GM18526 (cell line): Measurements from ENCODE around the gene APBA2.

ENCODE experiments used
- POLR2A ChIP-seq: IDR thresholded peaks from 3 replicates; pipeline ENCODE4 v1.6.1; 2011; ENCODE audit not compliant: insufficient read length; ENCODE audit errors: extremely low read depth

Gene APBA2

DNA sequence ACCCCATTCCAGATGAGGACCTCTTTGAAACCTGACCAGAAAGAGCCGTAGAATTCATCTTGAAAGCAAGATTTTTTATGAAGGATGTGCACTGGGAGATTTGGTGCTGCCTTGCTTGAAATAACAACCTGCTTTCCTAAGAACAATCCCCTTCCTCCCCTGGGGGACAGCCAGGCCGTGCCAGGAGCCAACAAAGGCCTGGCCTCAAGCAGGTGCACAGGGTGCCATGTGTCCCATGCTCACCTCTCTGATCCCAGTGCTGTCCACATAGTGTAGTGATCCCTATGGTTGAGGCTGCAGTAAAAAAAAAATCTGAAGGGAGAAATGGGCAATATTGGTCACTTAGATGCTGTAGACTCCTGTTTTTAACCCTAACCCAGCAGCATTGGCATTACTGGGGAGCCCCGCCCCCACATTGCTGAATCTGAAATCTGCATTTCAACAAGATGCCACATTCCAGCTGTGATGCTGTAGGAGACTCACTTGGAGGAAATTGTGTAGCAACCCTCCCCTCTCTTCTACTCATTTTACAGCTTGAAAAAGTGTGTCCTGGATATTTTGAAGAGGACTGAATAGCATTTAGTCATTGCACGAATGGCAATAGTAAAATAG, 171.2 kb downstream of the APBA2 start:
- TF ChIP-seq POLR2A: no peak

- no peak for TF ChIP-seq POLR2A
These were observed 172.1 kb downstream of the APBA2 start for GRCh38 chr15:29057856-29058255.

GRCh38 chr15:29058903-29059539, 173.2 kb downstream of the APBA2 start:
- TF ChIP-seq POLR2A: no peak

GRCh38 chr15:29059871-29060640, 174.3 kb downstream of the APBA2 start:
- no peak for TF ChIP-seq POLR2A

- no peak for TF ChIP-seq POLR2A
These were observed 176.0 kb downstream of the APBA2 start for GRCh38 chr15:29061746-29062145.

DNA sequence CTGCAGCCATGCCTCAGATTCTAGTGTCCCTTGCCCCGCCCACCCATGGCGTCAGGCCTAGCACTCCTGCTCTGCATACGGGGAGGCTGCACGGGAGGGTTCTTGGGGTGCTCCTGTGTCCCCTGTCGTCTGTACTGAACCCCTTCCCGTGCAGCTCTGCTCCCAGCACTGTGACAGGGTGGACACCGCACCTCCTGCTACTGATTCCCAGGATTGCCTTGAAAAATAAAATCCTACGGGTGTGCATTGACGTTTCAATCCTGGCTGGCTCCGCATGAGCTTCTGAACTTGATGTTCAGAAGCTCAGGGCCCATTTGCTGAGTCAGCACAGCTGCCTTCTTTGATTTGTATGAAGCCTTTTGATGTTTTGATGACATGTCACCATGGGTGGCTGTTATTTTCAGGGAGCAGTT, 176.4 kb downstream of the APBA2 start:
- TF ChIP-seq POLR2A: no peak

- TF ChIP-seq POLR2A: no peak
These were observed 176.9 kb downstream of the APBA2 start for GRCh38 chr15:29062626-29063025.

DNA sequence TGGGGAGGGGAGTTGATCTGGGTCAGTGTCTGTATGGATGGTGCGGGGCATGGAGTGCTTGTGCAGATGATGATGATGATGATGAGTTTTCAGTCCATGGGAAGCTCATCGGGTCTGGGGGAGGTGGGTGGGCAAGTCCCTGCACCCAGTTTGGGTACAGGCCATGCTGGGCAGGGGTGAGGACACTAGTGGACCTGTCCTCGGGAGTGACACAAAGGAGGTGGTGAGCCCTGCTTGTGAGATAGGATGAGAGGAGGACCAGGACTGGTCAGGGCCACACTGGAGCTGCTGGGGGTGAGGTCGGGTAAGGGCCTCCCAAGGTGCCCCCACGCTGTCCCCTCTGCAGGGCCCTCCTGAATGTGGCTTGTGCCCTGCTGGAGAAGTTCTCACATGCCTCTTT, 177.9 kb downstream of the APBA2 start:
- TF ChIP-seq POLR2A: no peak

DNA sequence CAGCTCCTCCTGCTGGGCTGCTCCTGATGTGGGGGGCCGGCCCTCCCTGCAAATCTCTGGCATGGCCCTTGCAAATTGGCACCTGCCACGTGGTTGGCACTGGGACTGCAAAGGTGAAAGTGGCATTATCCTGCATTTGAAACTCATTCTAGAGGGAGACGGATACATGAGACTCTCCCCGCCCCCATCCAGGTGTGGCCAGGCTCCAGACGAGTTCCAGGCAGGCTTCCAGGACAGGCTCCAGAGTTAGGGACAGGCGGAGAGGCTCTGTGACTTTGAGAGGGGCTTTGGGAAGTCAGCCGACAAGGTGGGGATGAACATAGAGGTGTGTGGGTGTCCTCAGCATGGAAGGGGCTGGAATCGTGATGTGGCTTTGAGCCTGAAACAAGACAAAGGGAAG, 178.5 kb downstream of the APBA2 start:
- no peak for TF ChIP-seq POLR2A

DNA sequence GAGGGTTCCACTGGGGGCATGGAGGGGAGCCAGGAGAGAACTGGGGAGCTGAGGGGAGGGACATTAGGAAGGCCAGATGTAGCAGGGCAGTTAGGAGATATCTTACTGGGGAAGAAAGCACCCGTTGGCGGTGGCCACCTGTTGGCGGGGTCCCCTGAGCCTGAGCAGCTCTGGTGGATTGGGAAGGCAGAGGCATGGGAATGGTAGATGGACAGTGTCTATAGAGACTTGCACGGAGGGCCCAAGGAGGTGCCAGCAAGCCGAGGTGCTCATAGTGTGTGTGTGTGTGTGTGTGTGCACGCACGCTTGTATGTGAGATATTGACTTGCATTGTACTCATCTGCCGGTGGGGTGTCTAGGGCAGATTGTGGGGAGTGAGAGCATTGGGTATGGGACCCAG, 179.0 kb downstream of the APBA2 start:
- TF ChIP-seq POLR2A: no peak

DNA sequence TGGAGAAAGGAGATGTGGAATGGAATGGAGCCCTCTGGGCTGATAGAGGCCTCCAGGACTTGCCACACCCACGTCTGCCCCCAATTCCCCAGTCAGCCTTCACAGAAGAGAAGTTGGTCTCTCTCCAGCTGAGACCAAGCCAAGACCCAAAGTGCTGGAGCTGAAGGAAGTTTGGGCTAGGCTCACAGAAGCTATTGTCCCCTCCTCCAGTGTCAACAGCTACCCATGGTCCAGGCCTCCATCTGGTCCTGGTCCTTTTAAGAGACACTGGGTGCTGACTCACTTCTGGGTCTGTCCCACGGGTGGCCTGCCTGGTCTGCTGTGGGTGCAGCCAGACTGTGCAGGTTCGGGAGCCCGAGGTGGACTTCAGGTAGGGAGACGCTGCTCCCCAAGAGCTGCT, 179.8 kb downstream of the APBA2 start:
- TF ChIP-seq POLR2A: no peak

- no peak for TF ChIP-seq POLR2A
These were observed 180.5 kb downstream of the APBA2 start for GRCh38 chr15:29066310-29066709.

- no peak for TF ChIP-seq POLR2A
These were observed 181.1 kb downstream of the APBA2 start for GRCh38 chr15:29066838-29067237.

GRCh38 chr15:29067949-29068348, 182.2 kb downstream of the APBA2 start:
- TF ChIP-seq POLR2A: no peak

DNA sequence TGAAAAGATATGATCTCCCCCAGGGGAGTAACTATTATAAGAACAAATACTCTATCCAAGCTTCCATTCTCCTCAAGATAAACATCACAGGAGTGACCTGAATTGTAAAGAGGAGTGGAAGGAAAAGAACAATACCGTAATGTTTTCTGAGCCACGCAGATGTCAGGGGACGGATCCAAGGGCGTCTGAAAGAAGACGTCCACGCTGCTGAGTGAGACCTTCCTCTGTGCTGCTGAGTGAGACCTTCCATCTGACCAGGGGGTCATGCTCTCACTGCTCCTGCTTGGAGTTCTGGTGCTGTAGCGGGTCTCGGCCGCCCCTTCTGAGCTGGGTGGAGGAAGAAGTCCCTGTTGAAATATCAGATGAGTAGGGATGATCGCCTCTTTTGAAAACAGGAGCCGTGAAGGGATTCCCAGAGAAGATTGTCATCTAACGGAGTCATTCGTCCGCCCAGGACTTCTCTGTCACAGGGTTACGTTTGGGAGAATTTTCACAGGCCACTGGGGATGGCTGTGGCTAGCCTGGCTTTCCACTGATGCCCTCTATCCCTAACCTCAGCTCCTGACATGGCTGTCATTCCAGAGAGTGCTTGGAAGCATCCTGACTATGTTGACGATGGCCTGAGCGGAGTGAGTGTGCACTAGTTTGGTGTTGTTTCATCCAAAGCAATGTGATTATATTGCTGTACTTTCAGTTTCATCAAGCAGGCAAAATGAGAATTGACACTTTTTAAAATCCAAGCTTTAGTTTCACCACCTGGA, 184.9 kb downstream of the APBA2 start:
- no peak for TF ChIP-seq POLR2A

GRCh38 chr15:29071232-29071881, 185.6 kb downstream of the APBA2 start:
- no peak for TF ChIP-seq POLR2A

GRCh38 chr15:29071882-29072273, 186.1 kb downstream of the APBA2 start:
- TF ChIP-seq POLR2A: no peak
